DMS153 (cell line): Measurements from ENCODE around the gene FLT4.

ENCODE experiments used
- DNase-seq: peaks from one replicate; lab custom pipeline; 2025; lab: John Stamatoyannopoulos, UW

FLT4 gene

DNA sequence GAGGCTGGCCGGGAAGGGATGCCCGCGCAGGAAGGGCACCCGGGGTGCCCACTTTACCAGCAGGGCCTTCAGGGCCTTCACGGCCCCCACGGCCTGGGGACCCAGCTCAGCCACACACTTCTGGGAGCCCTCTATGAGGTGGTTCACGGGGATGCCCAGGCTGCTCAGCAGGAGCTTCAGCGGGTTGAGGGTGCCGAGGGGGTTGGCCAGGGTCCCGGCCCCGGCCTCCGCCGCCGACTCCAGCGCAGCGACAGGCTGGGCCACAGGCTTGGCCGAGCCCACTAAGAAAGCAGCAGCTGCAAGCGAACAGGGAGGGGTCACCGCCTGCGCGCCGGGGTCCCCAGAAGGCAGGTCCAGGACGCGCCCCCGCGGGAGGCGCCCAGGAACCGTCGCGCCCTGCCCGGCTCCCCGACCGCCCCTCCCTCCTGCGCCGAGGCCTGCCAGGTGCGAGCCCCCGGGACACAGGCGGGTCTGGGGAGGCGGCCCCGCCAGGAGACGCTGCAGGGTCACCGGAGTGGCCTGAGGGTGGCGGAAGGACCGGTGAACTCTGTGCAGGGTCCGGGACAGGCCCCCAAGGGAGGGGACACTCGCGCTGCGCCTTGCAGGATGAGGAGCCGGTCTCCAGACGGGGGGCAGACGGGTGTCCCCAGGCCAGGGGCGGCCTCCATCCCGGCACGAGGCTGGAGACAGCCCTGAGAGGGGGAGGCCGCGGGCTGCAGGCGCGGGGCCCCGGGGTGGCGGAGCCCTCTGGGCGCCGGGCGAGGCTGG lies 58.7 kb downstream of the FLT4 start:
- no peak for DNase-seq

DNA sequence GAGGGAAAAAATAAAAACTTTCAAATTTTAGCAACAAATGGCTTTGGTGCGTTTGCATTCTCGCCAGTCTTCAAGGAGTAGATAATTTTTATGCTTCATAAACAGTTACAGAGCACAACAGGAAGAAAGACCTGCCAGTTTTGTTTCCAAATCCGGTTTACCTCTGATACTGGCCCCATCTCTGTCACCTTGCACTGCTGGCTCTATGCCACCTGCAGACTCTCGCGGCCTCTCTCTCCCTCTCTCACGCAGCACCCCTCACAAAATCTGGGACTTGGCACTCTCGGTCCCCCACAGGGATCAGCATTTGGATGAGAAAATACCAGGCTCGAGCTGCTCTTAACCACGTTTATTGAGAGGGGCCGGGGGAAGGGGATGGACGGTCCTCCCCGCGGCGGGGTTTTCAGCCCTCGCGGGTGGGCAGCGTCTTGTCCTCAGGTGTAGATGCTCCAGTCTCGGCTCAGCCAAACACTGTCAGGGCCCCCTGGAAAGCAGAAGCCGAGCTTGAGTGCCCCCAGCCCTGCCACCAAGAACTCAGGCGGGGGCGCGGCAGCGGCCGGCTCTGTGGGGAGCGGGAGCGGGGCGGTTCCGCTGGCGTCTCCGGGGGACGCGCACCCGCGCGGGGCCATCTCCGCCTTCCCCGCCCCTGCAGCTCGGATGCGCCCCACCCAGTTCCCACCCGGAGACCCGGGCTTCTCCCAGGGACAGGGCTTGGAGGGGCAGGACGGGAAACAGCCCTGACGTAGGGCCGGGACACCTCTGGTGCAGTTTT lies 59.4 kb downstream of the FLT4 start:
- no peak for DNase-seq

DNA sequence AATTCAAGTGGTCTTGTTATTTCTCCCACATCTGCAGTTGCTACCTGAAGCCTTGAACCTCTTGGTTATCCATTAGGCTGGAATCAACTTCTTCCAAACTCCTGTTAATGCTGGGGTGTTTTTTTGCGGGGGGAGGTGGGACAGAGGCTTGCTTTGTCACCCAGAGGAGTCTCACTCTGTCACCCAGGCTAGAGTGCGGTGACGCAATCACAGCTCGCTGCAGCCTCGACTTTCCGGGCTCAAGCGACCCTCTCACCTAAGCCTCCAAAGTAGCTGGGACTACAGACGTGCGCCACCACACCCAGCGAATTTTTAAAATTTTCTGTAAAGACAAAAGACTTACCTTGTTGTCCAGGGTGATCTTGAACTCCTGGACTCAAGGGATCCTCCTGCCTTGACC lies 62.5 kb downstream of the FLT4 start:
- no peak for DNase-seq

DNA sequence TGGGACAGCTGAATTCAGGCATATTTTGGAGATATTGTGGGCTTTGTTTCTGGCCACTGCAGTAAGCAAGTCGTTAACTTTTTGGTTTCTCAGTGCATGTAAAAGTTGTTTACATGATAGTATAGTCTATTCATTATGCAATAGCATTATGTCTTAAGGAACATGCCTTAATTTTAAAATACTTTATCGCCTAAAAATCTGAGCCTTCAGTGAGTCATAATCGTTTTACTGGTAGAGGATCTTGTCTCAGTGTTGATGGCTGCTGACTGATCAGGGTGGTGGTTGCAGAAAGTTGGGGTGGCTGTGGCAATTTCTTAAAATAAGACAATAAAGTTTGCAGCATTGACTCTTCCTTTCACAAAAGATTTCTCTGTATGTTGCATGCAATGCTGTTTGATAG lies 63.2 kb downstream of the FLT4 start:
- no peak for DNase-seq

DNA sequence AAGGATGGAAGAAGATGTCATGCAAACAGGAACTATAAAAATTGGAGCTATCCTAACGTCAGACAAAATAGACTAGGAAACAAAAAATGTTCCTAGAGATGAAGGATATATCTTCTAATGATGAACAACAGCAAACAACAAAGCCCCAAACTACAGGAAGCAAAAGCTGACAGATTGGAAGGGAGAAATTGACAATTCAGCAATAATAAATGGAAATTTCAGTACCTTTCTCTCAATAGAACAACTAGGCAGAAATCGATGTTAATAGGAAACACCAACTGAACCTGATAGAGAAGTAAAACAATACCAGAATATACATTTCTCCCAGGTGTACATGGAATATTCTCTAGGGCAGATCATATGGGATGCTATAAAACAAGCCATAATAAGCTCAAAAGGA lies 65.7 kb downstream of the FLT4 start:
- no peak for DNase-seq

DNA sequence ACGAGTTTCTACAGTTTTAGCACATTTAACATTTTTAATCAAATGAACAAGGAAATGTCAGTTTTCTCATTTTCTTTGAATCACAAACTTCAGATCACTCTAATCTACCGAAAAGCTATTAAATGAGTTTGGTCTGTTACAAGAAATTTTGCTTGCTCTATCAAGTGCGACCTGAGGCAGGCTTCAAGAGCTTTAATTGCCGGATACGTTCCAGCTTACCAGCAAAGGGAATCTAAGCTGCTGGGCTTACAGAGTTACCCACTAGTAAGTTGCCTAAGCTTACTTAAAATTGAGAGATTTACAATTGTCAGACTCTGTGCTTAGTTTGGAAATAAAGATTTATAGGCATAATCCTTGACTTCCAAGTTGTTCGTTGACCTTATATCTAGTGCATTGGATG lies 68.7 kb downstream of the FLT4 start:
- DNase-seq = no peak

DNA sequence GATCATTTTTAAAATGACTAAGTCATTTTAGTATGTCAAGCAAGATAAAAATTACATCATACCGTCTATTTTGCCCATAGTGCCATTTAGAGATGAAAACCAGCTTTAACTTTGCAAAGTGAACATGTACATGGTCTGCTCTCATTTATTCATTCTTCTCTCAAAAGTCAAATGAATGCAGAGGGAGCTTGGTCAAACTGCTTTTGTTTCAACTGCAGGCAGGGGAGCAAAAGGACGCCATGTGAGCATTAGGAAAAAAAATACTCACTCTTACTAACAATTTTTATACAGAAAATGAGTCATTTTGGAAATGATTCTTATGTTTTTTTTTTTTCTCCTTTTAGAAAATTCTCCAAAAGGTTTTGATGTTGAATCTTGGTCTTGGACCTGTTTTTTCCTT lies 73.8 kb downstream of the FLT4 start:
- DNase-seq = no peak

DNA sequence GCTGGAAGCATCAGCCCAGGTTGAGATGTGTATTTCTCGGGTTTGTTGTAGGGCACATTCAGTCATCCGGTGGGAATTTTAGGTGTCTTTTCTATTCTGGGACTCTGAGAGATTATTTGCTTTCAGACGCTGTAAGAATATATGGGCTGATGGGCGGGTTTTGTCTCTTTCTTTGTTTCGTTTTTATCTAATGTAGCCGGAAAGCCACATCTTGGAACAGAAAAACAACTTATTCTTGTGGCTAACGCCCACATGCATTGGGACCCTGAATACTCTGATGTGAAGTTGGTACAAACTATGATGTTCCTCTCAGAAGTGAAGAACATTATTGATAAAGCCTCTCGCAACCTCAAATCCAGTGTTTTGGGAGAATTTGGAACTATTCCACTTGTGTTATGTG lies 80.5 kb downstream of the FLT4 start:
- no peak for DNase-seq

DNA sequence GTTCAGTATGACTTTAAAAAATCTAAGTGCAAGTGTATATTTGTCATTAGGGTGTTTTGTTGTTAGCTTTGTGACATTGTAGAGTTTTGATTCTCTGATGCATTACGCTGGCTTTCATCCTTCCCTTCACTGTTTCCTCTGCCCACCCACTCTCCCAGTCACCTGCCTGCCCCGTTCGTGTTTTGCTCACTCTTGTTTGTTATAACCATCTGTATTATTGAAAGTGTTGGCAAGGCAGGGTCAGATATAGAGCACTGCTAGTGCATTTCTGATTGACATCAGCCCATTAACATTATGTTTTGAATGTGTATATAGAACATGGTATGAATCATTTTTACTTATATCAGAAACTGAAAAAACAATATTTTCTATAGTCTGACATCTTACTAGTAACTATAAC lies 85.4 kb downstream of the FLT4 start:
- no peak for DNase-seq

DNA sequence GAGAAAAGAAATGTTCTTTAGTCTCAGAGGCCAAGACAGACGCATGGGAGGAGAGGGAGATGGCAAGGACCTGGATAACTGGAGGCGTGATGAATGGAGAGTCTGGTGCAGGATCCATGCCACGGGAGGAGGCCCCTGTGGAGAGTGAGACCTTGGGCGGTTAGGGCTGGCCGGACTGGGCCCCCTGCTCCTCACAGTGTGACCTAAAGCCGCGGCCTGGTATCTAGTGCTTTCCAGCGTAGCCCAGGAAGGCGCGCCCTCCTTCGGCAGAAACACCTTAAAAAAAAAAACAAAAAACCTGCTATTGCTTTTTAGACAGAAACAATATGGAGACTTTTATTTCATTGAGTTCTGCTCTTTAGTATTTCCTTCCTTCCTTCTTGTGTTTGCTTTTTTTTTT lies 91.2 kb downstream of the FLT4 start:
- DNase-seq = no peak

DNA sequence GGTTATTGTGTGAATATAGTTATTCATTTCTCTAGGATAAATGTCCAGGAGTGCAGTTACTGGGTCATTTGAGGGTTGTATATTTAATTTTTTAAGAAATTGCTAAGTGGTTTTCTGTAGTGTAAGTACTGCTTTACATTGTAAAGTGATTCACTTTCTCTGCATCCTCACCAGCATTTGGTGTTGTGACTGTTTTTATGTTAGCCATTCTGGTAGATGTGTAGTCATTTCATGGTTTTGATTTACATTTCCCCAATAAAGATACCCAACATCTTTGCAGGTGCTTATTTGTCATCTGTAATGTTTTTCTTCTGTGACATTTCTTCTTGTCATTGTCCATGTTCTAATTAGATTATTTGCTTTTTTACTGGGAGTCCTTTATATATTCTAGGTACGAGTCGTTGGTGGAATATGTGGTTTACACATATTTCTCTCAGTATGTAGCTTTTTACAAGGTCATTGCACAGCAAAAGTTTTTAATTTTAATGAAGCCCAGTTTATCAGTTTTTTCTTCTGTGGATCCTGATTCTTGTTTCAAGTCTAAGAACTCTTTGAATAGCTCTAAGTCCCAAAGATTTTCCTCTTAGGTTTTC lies 92.1 kb downstream of the FLT4 start:
- no peak for DNase-seq

DNA sequence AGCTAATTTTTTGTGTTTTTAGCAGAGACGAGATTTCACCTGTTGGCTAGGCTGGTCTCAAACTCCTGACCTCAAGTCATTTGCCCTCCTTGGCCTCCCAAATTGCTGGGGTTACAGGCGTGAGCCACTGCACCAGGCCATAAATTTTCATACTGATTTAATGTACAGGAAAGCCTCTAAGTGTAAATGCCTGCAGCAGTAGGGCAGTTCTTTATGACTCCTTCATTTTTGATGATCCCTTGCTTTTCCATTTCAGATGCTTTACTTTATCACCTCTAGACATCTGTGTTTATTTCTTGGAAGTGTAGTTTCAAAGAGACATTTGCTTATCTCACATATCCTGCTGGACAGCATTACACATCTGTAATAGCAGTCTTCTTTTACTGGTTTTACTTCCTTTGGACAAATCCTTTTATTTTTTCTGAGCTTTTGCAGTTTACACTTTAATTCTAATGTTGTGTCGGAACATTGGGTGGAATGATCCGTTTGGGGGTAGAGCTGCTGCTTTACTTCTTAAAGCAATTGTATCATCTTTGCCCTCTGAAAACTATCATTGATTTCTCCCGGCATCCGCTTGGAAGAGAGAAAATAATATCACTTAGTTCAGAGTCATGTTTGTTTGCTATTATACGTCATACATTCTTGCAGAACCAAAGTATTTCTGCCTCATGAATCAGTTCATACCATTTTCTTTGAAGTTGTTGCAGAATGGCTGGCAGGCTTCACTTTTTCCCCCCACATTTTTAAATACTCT lies 94.1 kb downstream of the FLT4 start:
- DNase-seq = no peak

DNA sequence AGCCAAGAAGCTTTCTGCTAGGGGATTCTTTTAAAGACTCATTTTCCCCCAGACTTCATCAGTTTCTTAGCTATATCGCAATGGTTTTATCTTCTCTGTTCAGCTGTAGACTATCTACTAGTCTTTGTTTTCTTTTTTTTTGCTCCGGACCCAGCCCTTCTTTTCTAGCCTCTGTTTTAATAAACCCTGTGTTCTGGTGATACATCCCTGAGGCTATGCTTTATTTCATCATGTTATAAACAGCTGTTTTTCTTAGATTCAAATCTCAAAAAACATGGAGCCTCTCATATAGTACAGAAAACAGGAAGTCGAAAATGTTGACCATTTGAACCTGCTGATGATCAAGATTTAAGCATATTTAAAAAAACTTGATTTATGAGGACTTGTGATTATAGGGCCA lies 95.9 kb downstream of the FLT4 start:
- no peak for DNase-seq
